Activated T-cell treated with anti-CD3 and anti-CD28 coated beads, Interleukin-2, amount 50 U/mL, for 1 hour (primary cell): Measurements from ENCODE around the gene PPM1K.

ENCODE experiments used
- DNase-seq: peaks from one replicate; pipeline ENCODE4 v3.0.0-alpha.2; 2020

Gene PPM1K

DNA sequence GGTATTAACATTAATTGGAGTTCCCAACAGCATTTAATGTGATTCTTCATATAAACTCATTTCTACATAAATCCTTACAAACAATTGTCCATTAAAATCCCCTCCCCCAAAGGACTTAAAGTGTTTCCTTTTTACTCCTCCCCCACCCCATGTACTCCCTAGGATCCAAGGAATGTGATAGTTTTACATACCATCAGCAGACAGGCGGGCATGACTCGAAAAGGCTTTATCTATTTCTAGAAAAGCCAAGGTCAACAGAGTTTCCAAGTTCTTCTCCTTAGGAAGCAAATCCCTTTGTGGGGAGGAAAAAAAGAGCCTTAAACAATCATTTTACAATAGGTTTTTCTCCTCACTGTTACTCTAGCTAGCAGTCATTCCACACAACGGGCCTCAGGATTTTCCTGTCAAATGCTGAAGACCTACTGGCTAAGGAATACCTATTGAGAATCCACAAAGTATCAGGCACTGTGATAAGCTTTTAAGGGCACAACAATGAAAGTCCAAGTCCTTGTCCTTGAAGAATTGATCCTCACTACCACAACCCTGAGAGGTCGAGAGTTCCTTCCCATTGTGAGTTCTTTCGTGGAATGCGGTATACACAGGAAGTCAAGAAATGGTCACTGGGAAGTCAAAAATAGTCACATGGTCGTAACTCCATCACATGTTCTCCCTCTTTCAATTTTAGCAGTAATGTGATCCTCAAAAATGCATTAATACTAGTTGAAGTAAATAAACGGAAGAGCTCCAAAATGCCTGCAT is 7.2 kb downstream of the PPM1K start:
- no peak for DNase-seq

DNA sequence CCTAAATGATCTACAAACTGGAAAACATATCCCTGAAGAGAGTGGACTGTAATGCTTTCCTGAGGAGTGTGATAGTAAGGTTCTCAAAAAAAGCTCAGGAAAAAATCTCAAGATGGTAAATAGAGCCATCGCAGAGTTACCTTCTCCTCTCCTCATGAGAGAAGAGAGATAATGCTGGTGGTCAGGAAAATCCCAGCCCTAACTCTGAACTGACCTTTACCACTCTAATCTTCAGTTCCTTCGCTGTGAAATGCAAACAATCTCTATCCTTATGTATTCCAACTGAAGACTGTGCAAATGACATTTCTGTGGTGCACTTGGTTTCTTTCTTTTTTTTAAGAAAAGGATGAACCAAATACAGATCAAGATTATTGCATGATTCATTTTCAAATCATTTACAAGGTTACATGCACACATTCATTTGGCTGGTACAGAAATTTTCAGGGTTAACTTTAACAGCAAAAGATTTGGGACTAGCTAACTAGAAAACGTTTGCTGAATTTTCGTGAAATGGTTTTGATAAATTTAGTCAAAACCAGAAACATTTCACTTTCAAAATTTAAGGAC is 8.3 kb downstream of the PPM1K start:
- DNase-seq, result no peak

DNA sequence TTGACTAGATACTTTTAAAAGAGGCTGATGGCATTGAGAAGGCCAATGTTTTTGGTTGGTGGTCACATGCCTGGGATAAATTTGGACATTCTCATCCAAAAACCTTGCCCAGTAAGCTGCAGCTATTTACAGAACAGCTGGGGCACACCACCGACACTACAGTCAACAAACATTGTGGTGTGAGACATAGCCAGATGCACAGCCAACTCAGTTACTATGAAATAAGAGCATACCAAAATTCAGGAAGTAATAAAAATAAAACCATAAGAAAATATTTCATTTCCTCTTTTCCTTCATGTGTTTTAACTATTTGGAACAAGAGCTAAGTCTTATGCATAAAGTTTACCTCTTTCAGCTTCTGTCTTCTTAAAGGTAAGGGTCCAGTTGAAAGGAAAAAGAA is 8.8 kb downstream of the PPM1K start:
- no peak for DNase-seq

DNA sequence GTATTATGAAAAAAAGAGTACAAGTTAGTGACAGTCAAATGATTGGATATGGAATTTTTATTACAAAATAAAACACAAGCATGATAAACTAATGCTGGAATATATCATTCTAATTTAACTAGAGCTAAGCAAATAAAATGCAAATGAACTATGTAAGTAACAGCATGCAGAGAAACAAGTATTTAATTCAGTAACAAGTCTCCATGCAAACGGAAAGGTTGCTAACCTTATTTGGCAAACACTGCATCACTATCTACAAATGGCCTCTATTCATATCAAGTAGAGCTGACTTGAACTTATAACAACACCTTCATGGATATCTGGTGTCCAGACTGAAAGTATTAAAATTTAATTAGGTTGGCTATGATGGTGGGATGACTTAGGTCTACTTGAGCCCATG is 15.4 kb downstream of the PPM1K start:
- no peak for DNase-seq

DNA sequence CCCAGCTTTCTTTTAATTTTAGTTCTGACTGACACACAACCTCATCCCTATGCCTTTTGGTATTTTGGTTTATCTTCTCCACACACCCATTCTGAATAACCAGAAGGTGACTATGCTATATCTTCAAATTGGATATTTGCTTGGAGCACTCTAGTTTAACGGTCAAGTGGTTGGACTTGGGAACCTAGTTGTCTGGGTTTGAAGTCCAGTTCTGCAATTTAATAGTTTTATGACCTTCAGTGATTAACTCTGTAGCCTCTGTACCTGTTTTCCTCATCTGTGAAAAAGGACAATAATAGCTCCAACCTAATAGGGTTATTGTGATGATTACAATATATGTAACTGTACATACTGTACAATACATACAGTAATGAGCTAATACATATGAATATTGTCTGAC is 20.0 kb downstream of the PPM1K start:
- no peak for DNase-seq

DNA sequence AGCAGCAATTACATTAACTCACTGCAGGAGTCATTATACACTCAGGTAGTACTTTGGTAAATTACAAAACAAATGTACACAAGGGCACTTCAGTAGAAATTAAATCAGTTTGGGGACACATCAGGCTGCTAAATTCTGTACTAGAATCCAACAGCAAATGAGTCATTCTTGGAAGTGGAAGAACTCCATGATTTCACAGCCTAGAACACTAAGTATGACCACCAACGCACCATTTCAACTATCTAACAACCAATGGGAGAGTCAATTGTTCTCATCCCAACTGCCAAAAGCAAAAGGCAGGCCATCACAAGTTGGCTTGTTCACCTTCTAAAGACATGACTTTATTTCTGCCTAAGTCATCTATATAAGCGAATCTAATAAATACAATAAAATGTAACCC is 26.6 kb downstream of the PPM1K start:
- DNase-seq, result no peak

DNA sequence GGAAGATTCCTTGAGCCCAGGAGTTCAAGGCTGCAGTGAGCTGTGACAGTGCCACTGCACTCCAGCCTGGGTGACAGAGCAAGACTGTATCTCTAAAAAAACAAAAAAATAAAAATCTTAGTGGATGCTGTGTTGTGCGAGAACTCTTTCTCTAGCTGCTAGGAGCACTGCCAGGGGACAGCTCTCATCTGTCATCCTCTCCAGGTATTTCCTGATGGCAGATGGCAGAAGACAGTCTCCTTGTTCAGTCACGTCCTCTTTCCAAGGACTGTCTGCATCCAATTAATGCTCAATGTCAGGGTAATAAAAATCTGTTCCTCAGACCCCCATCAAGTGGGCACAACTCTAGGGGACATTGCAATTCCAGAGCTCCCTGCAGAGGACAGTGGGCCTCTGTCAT is 29.2 kb downstream of the PPM1K start:
- no peak for DNase-seq

DNA sequence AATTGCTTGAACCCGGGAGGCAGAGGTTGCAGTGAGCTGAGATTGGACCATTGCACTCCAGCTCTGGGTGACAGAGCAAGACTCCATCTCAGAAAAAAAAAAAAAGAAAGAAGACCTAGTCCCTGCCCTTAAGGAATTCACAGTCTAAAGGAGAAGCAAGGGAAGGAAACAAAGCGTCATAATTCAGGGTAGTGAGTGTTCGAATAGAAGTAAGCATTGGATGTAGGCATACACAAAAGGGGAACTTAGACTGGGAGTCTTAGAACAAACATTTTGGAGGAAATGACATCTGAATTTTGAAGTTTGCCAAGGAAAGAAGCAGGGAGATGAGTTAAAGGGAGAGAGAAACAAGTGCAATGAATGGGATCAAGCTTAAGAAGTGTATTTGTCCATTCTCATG is 32.4 kb downstream of the PPM1K start:
- DNase-seq, result no peak

DNA sequence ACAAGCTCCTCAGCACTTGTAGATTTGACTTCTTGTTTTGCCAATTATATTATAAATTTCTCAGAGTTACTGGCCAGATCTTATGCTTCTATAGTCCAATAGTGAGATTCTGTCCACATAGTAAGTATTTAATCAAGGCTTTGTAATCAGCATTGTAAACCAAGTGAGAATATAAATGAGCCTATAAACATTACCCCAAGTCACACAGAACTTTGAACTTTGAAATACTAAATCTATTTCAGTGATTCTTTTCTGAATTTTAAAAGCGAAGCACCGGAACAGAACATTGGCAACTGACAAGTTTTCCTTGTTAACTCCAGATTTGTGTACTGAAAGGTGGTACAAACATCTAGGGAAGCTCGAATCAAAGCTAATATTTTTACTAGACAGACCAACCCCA is 37.2 kb downstream of the PPM1K start:
- no peak for DNase-seq

DNA sequence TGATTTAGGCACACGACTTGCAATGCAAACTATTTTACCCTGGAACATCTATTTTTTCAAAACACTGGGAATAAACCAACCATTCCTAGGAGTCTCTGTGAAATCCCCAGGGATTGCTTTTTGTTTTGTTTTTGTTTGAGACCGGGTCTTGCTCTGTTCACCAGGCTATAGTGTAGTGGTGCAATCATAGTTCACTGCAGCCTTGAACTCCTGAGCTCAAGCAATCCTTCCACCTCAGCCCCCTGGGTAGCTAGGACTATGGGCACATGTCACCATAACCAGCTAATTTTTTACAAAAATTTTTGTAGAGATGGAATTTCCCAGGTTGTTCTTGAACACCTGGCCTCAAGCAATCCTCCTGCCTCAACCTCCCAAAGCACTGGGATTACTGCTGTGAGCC is 37.8 kb downstream of the PPM1K start:
- no peak for DNase-seq

DNA sequence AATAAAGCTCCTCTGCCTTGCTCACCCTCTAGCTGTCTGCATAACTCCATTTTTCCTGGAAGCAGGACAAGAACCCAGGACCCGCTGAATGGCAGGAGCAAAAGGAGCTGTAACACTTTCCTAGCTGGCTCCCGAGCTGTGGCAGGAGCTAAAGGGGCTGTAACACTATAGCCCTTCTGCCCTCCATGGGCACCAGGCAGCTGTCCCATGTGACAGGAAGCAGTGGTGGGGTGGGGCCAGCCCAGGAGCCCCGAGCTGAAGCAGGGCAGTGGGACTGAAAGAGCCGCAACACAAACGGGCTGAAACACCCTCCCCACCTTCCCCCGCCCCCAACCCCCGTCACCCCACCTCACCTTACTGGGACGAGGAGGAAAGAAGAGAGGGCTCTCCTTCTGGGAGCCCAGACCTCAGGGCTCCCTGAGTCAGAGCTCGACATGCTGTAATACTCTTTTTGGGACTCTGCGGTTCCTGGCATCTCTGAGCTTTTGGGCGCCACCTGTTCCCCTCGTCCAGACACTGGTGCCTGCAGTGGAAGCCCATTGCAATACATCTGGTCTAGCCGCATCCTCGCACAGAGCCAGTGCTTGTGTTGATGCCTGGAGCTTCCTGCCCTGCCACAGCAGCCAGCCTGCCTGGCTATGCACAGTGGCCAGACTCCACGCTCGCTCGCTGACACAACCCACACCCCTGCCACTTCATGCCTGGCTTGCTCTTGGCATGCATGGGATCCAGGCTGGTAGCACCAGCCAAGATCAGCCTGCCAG is 39.4 kb downstream of the PPM1K start:
- DNase-seq, result peak; percentile 26

DNA sequence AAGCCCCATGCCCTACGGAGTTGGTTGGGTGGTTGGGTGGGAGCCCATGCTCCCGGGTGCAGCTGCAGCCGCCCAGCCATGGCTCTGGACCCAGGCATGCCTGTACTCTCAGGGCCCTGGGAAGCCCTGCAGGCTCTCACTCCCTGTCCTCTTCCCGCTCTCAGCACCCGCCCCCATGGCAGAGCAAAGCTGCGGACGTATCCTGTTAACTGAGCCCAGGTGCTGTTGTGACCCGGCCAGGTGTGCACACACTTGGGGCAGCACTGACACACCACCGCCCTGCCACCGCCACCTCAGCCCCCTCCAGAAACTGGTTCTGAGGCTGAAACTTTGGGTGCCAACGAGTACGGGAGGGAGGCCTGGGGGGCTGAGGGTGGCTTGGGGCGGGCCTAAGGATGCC is 40.3 kb downstream of the PPM1K start:
- no peak for DNase-seq

DNA sequence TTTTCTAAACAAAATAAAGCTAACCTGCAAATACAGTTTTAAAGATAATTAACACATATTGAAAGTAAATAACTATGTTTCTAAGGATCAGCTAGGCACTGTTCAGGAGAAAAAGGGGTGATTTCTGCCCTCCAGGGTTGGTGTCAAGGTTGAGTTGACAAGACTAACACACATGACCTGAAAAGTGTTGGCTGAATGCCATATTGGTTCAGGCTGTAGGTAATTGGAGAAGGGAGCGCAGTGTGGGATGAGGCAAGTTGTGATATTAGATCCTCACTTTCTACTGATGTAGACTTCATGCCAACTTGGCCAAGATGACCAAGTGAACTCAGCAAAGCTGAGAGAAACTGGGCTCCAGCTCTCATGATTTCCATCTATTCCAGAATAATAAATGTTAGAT is 42.2 kb downstream of the PPM1K start:
- no peak for DNase-seq

DNA sequence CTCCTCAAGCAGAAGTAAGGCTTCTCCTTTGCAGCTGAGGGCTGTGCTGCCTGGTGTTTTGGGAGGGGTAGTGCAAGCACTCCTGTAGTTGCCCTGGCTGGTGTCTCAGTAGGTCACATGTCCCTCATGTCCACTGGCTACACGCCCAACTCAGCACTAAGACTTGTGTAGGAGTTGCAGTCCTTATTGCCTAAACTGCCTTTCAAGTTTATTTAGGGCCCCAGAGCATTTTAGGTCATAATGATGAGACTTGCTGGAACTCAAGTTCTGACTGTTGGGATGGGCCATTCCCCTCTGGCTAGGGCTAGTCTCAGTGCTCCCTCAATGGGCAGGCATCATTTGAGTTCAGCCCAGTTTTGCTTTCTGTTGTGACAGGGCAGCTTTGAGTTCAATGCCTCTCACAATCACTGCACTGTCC is 44.1 kb downstream of the PPM1K start:
- DNase-seq, result no peak

DNA sequence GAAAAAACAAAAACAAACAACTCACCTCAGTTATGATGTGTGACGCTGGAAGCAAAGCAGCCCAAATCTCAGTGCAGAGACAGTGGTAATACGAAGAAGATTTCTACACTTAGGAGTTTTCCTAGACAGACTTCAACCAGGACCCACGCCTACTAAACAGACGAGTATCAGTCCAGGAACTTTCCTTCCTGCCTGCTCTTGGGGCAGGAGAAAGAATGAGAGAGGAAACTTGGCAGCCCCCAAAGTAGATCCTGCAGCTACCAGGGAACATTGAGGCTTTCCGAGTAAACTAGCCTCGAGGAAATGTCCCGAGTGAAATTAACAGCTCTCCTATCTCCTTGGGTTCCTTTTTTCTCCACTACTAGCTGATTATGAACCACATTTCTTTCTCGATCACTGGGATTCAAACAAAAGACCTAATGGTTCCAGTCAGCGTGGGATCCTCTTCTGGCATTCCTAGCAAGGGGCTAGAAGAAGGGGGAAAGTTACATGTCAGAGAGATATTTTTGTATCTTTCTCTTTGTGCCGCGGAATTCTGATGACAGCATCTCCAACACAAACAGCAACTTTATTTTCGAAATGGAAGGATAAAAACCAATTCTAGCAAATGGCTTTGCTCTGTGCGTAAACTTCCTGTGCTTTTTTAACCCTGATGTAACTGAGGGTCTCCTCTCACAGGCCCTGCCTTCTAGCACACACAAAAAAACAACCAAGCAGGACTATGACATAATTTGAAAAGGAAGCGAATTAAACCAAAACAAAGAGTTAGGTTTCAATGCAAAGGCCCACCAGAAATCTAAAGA is 53.2 kb downstream of the PPM1K start:
- no peak for DNase-seq

DNA sequence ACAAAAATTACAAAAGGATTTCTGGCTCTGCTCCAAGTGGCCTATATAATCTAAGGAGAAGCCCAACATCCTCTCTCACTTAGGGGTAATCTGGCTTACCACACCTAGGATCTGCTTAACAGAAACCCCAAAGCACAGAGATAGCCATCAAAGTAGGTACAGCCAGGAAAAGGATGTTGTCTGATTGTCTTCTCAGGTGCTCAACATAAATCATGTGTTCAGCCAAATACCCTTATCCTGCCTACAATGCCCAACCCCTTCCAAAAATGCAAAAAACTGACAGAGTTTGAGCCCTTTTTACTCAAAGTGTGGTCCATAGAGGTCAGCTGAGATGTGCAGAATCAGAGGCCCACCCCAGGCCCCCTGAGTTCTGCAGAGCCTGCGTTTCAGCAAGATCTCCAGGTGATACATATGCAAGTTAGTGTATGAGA is 53.9 kb downstream of the PPM1K start:
- DNase-seq, result no peak

DNA sequence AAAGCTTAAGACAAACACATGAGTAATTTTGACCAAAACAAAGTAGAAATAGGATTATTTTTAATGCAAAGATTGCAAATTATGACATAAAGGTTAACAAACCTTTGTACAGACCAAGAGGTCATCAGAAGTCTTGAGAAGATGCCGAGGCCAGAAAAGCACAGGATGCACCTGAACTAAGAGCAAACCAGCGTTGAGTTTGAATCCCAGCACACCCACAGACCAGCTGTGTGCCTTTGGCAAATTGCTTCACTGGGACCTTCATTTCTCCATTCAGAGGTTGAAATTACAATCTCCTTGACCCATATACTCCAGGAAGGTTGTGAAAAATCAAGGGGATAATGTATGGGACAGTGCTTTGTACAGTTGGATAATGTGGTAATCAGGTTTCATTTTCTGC is 56.6 kb downstream of the PPM1K start:
- no peak for DNase-seq

DNA sequence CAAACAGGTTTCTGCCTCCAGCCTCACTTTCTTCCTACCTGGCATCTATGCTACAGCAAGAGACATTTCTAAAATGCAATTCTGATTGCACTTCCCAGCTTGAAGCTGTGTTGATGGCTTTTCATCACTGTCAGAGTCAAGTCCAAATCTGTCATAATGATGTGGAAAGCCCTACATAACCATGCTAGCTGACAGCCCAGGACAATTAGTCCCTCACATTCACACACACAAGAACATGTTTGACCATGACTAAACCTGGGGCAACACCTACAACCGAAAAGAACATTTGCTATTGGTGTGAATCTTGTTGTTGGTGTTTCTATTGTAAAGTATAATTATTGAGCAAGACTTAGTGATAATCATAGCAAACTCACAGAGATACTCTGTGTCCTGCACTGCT is 58.2 kb downstream of the PPM1K start:
- no peak for DNase-seq

DNA sequence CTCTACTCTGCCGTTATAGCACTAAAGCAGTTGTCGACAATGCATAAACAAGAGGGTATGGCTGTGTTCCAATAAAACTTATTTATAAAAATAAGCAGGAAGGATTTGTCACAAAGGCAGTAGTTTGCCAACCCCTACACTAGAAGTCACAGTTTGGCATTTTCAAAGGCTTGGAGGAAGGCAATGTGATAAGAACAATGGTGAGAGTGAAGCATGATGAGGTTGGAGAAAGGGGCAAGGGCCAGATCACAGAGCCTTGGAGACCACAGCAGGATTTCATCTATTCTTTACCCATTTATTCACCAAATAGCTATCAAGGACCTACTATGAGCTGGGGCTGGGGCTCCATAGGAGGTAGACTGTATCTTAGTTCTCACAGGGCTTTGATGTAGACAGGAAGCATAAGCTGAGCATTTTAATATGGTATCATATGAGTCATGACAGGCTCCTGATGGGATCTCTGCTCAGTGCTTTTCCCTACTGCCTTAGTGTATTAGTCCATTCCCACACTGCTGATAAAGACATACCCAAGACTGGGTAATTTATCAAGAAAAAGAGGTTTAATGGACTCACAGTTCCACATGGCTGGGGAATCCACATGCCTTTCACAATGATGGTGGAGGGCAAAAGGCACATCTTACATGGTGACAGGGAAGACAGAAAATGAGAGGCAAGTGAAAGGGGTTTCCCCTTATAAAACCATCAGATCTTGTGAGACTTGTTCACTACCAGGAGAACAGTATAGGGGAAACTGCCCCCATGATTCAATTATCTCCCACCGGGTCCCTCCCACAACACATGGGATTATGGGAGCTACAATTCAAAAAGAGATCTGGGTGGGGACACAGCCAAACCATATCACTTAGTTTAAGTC is 58.9 kb downstream of the PPM1K start:
- DNase-seq, result no peak

DNA sequence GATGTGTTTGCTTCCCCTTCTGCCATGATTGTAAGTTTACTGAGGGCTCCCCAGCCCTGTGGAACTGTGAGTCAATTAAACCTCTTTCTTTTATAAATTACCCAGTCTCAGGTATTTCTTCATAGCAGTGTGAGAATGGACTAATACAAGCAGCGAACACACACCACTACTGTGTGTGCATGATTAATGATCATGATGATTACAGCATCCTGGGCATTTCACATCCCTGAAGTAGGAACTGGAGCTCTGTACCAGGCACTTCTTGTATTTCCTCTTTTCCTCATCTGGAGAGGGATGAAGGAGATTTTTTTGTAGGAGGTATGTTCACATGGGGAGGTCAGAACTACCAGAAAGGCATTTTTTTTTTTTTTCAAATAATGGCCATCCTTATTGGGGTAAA is 60.8 kb downstream of the PPM1K start:
- no peak for DNase-seq

DNA sequence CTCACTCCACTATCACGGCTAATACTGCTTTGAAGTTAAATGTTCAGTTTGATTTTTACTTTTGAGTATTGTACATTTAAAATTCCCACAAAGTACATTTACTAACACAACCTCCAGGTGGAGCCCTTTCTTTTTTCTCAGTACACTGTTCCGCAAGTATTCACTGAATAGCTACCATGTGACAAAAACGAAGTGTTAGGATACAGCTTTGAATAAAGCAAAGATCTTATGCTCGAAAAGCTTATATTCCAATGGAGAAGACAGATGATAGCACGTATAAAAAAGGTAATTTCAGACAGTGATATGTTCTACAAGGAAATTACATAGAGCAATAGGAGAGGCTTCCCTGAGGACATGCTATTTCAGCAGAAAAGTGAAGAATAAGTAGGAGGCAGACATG is 65.3 kb downstream of the PPM1K start:
- no peak for DNase-seq

DNA sequence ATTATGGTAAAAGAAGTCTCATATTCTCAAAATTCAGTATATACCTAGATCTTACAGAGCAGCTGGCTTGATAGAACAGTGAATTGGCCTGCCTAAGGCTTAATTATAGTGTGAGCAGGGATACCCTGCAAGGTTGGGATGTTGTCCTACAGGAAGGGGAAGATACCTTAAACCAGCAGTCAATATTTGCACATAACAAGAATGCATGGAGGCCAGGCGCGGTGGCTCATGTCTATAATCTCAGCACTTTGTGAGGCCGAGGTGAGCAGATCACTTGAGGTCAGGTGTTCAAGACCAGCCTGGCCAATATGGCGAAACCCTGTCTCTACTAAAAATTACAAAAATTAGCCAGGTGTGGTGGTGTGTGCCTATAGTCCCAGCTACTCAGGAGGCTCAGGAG is 67.2 kb downstream of the PPM1K start:
- no peak for DNase-seq
